Endothelial cell of umbilical vein (primary cell): ENCODE data around the gene RILPL1. TPM values are rescaled to one million over a fixed set of nuclear protein-coding genes. Genes with fewer than 3 reads are reported as not detected.

Experiments
- BruUV-seq: library from RNA; stranded (reverse); fragments of 400-500 nt; replicated peaks from 2 replicates; lab custom pipeline; 2021; lab: Mats Ljungman, UMichigan
- CTCF ChIA-PET: fragments of 300-600, 350-600 bp; sonication (Branson Sonifier 250); formaldehyde crosslinking; loops from one replicate; lab custom pipeline; 2021; ENCODE audit warnings: antibody characterized with exemption, inconsistent platforms; lab: Charles Lee
- POLR2A ChIA-PET: fragments of 300-600, 350-600 bp; sonication (Branson Sonifier 250); formaldehyde crosslinking; loops from one replicate; lab custom pipeline; 2021; ENCODE audit warnings: antibody characterized with exemption, inconsistent platforms; lab: Charles Lee
- DNase-seq: peaks from one replicate; pipeline ENCODE4 v3.0.0-alpha.2; 2011; ENCODE audit warnings: low read depth, low spot score
- FAIRE-seq: peaks from 2 replicates; lab custom pipeline; 2011; peaks lifted over from hg19 to GRCh38; lab: Jason Lieb, UNC
- H2AFZ ChIP-seq: 2 replicates; pipeline ENCODE4 v1.6.0; 2012; ENCODE audit warnings: low read depth, low read length, control low read depth, inconsistent platforms
- H3K27ac ChIP-seq: 2 replicates; pipeline ENCODE4 v1.5.1; 2011; ENCODE audit warnings: low read depth, mild to moderate bottlenecking, control low read depth, low read length, moderate library complexity; ENCODE audit not compliant: insufficient read depth
- H3K27me3 ChIP-seq, 2 experiments: 2 replicates each; pipeline versions ENCODE4 v1.6.0 to v1.6.1; 2011; ENCODE audit warnings: low read length in 2 of 2, mixed read lengths in 1 of 2; ENCODE audit not compliant: control insufficient read depth in 2 of 2, insufficient read depth in 2 of 2
- H3K36me3 ChIP-seq, 2 experiments: 2 replicates in 1 of 2; 3 replicates in 1 of 2; pipeline ENCODE4 v1.5.1; 2011; ENCODE audit warnings: low read length in 2 of 2, mild to moderate bottlenecking in 1 of 2, moderate library complexity in 1 of 2; ENCODE audit not compliant: control insufficient read depth in 2 of 2, insufficient read depth in 2 of 2; ENCODE audit errors: extremely low read depth in 1 of 2
- H3K4me1 ChIP-seq: 3 replicates; pipeline ENCODE4 v1.5.1; 2011; ENCODE audit warnings: mild to moderate bottlenecking, low read length; ENCODE audit not compliant: control insufficient read depth, insufficient read depth; ENCODE audit errors: extremely low read depth
- H3K4me2 ChIP-seq: 2 replicates; pipeline ENCODE4 v1.6.1; 2011; ENCODE audit warnings: low read length, control low read depth, mixed read lengths; ENCODE audit not compliant: insufficient read depth
- H3K4me3 ChIP-seq, 3 experiments: fragments of 200-600 bp in 1 of 3; sonication (generic), shearing (Covaris generic) in 1 of 3; replicated peaks in 1 of 3; 2 replicates each; pipeline ENCODE4 v1.5.1; 2011 to 2016; ENCODE audit warnings: control low read depth in 3 of 3, low read length in 3 of 3, mild to moderate bottlenecking in 2 of 3, inconsistent platforms in 1 of 3, low read depth in 1 of 3, moderate library complexity in 1 of 3; ENCODE audit not compliant: insufficient read depth in 1 of 3
- H3K79me2 ChIP-seq: 2 replicates; pipeline ENCODE4 v1.6.0; 2012; ENCODE audit warnings: low read length, inconsistent platforms; ENCODE audit not compliant: control insufficient read depth, insufficient read depth
- H3K9ac ChIP-seq: replicated peaks from 2 replicates; pipeline ENCODE3; 2011; ENCODE audit warnings: low read length, control low read depth; ENCODE audit not compliant: insufficient read depth; ENCODE audit errors: extremely low read depth
- H3K9me1 ChIP-seq: replicated peaks from 3 replicates; pipeline ENCODE4 v1.6.0; 2011; ENCODE audit warnings: mild to moderate bottlenecking, low read length; ENCODE audit not compliant: control insufficient read depth, insufficient read depth; ENCODE audit errors: extremely low read depth
- H3K9me3 ChIP-seq: replicated peaks from 2 replicates; pipeline ENCODE4 v1.5.1; 2012; ENCODE audit warnings: low read length, inconsistent platforms; ENCODE audit not compliant: control insufficient read depth, insufficient read depth
- H4K20me1 ChIP-seq: replicated peaks from 2 replicates; pipeline ENCODE3; 2011; ENCODE audit warnings: mild to moderate bottlenecking, low read length; ENCODE audit not compliant: control insufficient read depth, insufficient read depth; ENCODE audit errors: extremely low read depth
- CTCF ChIP-seq, 2 donors: IDR thresholded peaks; 1 replicate in 1 of 2; 2 replicates in 1 of 2; pipeline ENCODE4 v1.5.1; 2011; ENCODE audit warnings: low read length in 2 of 2, mild to moderate bottlenecking in 2 of 2, moderate library complexity in 2 of 2, control low read depth in 1 of 2, inconsistent platforms in 1 of 2, low read depth in 1 of 2; ENCODE audit not compliant: insufficient read depth in 1 of 2; ENCODE audit errors: extremely low read depth in 1 of 2
- EZH2 ChIP-seq: IDR thresholded peaks from 2 replicates; pipeline ENCODE4 v1.6.1; 2012; ENCODE audit warnings: borderline replicate concordance, low read depth, mild to moderate bottlenecking, moderate library complexity, low read length, inconsistent platforms; ENCODE audit not compliant: severe bottlenecking
- FOS ChIP-seq: IDR thresholded peaks from 2 replicates; pipeline ENCODE4 v1.6.1; 2011; ENCODE audit warnings: mild to moderate bottlenecking, low read length, moderate library complexity, borderline replicate concordance; ENCODE audit not compliant: insufficient read depth
- GATA2 ChIP-seq: IDR thresholded peaks from 2 replicates; pipeline ENCODE4 v1.7.0; 2011; ENCODE audit warnings: low read depth, mild to moderate bottlenecking, moderate library complexity, mixed read lengths, low read length; ENCODE audit not compliant: insufficient read length, insufficient read depth
- JUN ChIP-seq: IDR thresholded peaks from 2 replicates; pipeline ENCODE4 v1.6.1; 2011; ENCODE audit warnings: borderline replicate concordance, low read depth; ENCODE audit not compliant: insufficient read length, insufficient read depth
- MYC ChIP-seq: IDR thresholded peaks from one replicate; pipeline ENCODE4 v1.6.1; 2011; ENCODE audit warnings: mild to moderate bottlenecking, low read depth, low read length
- POLR2A ChIP-seq: IDR thresholded peaks from 2 replicates; pipeline ENCODE4 v1.6.1; 2012; ENCODE audit warnings: low read depth, mild to moderate bottlenecking, control low read depth, low read length
- POLR2AphosphoS5 ChIP-seq: IDR thresholded peaks from 2 replicates; pipeline ENCODE4 v1.6.1; 2012; ENCODE audit warnings: low read depth, mild to moderate bottlenecking, control low read depth, low read length, moderate library complexity; ENCODE audit not compliant: insufficient read depth
- dilution Hi-C: fragments of 300-500 bp; cut with MboI; formaldehyde crosslinking; loops from one replicate; pipeline ENCODE4 v1.15.0; 2019; ENCODE audit warnings: low sequenced_read_pairs; ENCODE audit not compliant: extremely low pct_ligation_motif_present
- intact Hi-C: fragments of 100-400 bp; cut with micrococcal nuclease; formaldehyde crosslinking; loops from one replicate; pipeline ENCODE4 v1.10.0; 2022
- polyA plus RNA-seq, 4 experiments: library from polyadenylated mRNA; depleted of rRNA in 3 of 4; stranded (reverse) in 3 of 4; unstranded in 1 of 4; fragments of >200 nt; gene quantifications; 2 replicates each; pipeline versions ENCODE4 v1.2.1 to v1.2.3, GENCODE V29; 2011 to 2012; ENCODE audit warnings: missing spikeins in 1 of 4
- total RNA-seq: library from RNA; stranded (reverse); gene quantifications from 2 replicates; pipeline ENCODE4 v1.2.3, GENCODE V29; 2021
- TF ChIP-seq, protein P1 (sequence below): IDR thresholded peaks from 2 replicates; pipeline ENCODE4 v1.6.1; 2011; ENCODE audit not compliant: insufficient read depth, insufficient read length

RILPL1 gene
- total and polyA plus RNA-seq, 2 donors (not counting 3 experiments of a cell fraction or from before 2014, with no cell fraction given), result 30.4 to 34.3 TPM

DNA sequence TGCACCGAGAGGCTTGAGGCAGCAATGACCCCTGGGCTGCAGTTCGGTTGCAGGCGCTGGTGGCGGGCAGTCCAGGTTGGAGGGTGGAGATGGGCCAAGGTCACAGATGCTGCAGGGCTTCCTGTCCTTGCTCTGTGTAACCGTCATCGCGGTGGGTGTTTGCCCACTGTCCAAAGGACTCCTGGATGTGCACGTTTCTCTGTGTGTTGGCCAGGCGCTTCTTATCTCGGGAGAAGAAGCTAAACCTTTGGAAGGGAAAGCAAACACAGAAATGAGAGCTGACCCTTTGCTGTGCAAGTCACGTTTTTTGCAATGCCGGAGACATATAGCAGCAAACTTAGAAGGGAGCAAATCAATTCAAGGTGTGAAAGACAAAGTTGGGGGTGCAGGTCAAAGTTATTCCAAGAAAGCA, 61.1 kb downstream of the RILPL1 start:
- TF ChIP-seq MYC (no peak), GATA2 (no peak)
- DNase-seq (no peak), FAIRE-seq (no peak)
- no peaks in the 10 kb centered on the region for H3K27me3 ChIP-seq
- dilution Hi-C loops, result no loop called here
- ChIA-PET POLR2A (interaction anchor here (1.2 kb wide), 1 partner anchor 12 kb away, joined by 5 read pairs; no protein-coding TSS in a partner anchor), CTCF (no interaction called here)
- intact Hi-C loops, result no loop called here
- H3K79me2 ChIP-seq, result peaks cover 2% of the 10 kb centered on the region
- peaks cover 5 to 13% of the 10 kb centered on the region in 2 experiments for H3K36me3 ChIP-seq
- H3K4me3 ChIP-seq, result no peak overlapping the region
- H3K9ac ChIP-seq, result no peak overlapping the region
- H3K4me2 ChIP-seq, result no peak overlapping the region
- no peaks in the 10 kb centered on the region for H4K20me1 ChIP-seq
- no peak overlapping the region for H3K27ac ChIP-seq
- no peaks in the 10 kb centered on the region for H3K4me1 ChIP-seq
- no peaks in the 10 kb centered on the region for H3K9me1 ChIP-seq
- H2AFZ ChIP-seq, result no peak overlapping the region
- H3K9me3 ChIP-seq, result no peaks in the 10 kb centered on the region
- no TSS peak for BruUV-seq

DNA sequence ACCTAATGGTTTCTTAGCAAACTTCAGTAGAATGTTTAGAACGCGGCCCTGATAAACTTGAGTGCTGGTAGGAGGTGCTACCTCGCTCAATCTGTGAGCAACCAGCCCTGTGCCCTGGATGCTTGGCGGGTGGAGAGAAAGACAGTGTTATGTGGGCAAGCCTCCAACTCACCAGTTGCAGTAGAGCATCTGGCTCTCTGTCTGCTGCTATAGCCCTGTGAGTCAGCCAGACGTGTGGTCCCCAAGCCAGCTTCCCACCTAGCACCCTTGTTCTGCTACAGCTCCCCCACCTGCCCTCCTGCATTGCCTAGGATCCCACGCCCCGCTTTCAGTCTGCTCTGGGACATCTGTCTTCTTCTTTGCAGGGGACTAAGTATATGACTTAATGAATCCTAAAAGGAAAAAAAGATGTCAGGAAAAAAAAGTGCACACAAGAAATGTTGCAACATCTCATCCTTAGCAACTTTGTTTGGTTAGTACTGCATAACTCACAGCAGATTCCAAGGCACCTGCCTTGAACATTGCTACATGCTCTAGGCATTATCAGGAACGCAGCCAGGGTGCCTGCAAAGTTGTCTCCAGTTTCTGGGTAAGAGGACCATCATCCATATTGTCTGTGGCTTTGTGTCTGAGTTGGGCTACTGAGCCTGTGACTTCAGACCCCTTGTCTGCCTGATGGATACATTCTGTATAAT, 62.0 kb downstream of the RILPL1 start:
- H3K27ac ChIP-seq, result no peak overlapping the region
- H3K9me3 ChIP-seq, result no peaks in the 10 kb centered on the region
- TF ChIP-seq POLR2AphosphoS5, result no peak
- no peak for TF ChIP-seq GATA2
- no peak for TF ChIP-seq EZH2
- TF ChIP-seq CTCF (IDR thresholded peaks at IDR 0.05; ENCODE audit: extremely low read depth in 1 of 2, insufficient read depth in 1 of 2, low read depth in 1 of 2, low read length in 2 of 2), result no peak
- no peak for TF ChIP-seq MYC
- no peak for TF ChIP-seq POLR2A
- TF ChIP-seq FOS, result no peak
- TF ChIP-seq, protein P1, sequence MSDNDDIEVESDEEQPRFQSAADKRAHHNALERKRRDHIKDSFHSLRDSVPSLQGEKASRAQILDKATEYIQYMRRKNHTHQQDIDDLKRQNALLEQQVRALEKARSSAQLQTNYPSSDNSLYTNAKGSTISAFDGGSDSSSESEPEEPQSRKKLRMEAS, result no peak
- TF ChIP-seq JUN, result no peak
- no peaks in the 10 kb centered on the region for H4K20me1 ChIP-seq
- DNase-seq (no peak), FAIRE-seq (no peak)
- peaks cover 8 to 10% of the 10 kb centered on the region in 2 experiments for H3K36me3 ChIP-seq
- H3K4me1 ChIP-seq, result no peaks in the 10 kb centered on the region
- intact Hi-C loops, result no loop called here
- H3K79me2 ChIP-seq, result peaks cover 2% of the 10 kb centered on the region
- no peak overlapping the region for H3K4me3 ChIP-seq
- no peak overlapping the region for H2AFZ ChIP-seq
- H3K4me2 ChIP-seq, result no peak overlapping the region
- ChIA-PET POLR2A (no interaction called here), CTCF (interaction anchor here (0.6 kb wide), 1 partner anchor 9 kb away, joined by 3 read pairs; no protein-coding TSS in a partner anchor)
- BruUV-seq, result no TSS peak
- no peak overlapping the region for H3K9ac ChIP-seq
- H3K27me3 ChIP-seq, result no peaks in the 10 kb centered on the region
- dilution Hi-C loops, result no loop called here
- H3K9me1 ChIP-seq, result no peaks in the 10 kb centered on the region
